ENCODE measurements around the gene IL33. TPM values are rescaled to one million over a fixed set of nuclear protein-coding genes. Genes with fewer than 3 reads are reported as not detected.

Gene IL33
- total and polyA plus RNA-seq, 2 experiments from 2014 or later: 2.9 to 3.8 TPM

DNA sequence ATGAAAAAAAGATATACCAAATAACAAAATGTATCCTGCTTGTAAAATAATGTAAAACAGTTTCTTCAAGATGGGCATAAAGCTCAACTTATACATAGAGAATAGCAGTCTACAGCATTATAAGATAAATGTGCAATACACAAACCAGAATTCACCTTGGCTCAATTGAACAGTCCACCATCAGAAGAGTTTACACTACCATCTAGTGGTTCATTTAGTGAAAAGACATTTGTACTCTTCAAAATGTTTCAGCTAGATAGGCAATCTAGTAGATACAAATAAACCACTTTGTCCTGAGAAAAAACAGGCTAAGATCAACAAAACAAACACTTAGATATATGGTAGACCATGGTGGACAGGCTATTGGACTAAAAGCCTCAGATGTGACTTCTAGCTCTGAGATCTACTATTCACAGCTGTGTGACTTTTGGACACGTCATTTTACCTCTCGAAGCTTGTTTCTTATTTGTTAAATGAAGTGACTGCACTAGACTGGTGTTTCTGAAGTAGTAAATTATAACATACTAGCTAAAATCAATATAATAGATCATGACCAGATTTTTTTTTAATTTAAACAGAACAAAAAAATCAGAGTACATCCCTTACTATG, 90.5 kb downstream of the IL33 start:
- in situ Hi-C loops (cut with MboI): loop anchor here (5.0 to 10.0 kb wide), 2 partner anchors 254 to 411 kb away; partner anchors contain the start of gene MLANA
- no peaks in the 10 kb centered on the region for H3F3A ChIP-seq (ENCODE audit: insufficient read depth)
- DNase-seq: peak; percentile 70
- H3K9ac ChIP-seq: no peak overlapping the region
- H3K4me3 ChIP-seq: no peak overlapping the region
- no peaks in the 10 kb centered on the region for H3K79me2 ChIP-seq (ENCODE audit: insufficient read depth)
- 0 out of 2 replicates have a peak, but pooled peaks cover 6% of the 10 kb centered on the region for H3K4me1 ChIP-seq (ENCODE audit: insufficient read depth)
- no peak overlapping the region for H3K4me2 ChIP-seq (ENCODE audit: unreplicated experiment)
- H2AFZ ChIP-seq: no peak overlapping the region
- no peaks in the 10 kb centered on the region for H4K20me1 ChIP-seq (ENCODE audit: insufficient read depth)
- WGBS, 2 experiments (ENCODE audit: low coverage in 1 of 2, low lambda C conversion rate in 2 of 2, missing lambda C conversion rate in 2 of 2): 96 to 97% methylated on average over 2 of the region's 2 CpGs
- H3K27ac ChIP-seq: no peak overlapping the region
- no peaks in the 10 kb centered on the region for H3K36me3 ChIP-seq (ENCODE audit: low read depth)
- H3K27me3 ChIP-seq (replicated peaks; ENCODE audit: insufficient read depth): no peaks in the 10 kb centered on the region
- no peaks in the 10 kb centered on the region for H3K9me3 ChIP-seq (ENCODE audit: low read depth)
- TF ChIP-seq EZH2 (IDR thresholded peaks at IDR 0.05; ENCODE audit: insufficient read depth, poor library complexity, severe bottlenecking) (no peak), EZH2phosphoT487 (IDR thresholded peaks at IDR 0.05; ENCODE audit: insufficient read depth, low read depth) (no peak)
- H3K9me2 ChIP-seq (ENCODE audit: insufficient read depth): no peaks in the 10 kb centered on the region

Other genes with a start within 250 kb of the IL33 start
- gene RANBP6, start 200.2 kb upstream of the IL33 start, total RNA-seq (2014; rRNA removed; shearing (Covaris generic)): 25.7 and 35.0 TPM in 2 replicates
- 16.3 and 17.8 TPM in 2 replicates for gene RANBP6, start 200.2 kb upstream of the IL33 start, polyA plus RNA-seq (2016; fragmentation: Nextera tagmentation; extraction: Ambion mirVana)
- gene TPD52L3, start 112.6 kb downstream of the IL33 start, total RNA-seq (2014; rRNA removed; shearing (Covaris generic)): not detected in 2 replicates
- gene TPD52L3, start 112.6 kb downstream of the IL33 start, polyA plus RNA-seq (2016; fragmentation: Nextera tagmentation; extraction: Ambion mirVana): not detected in 2 replicates
- 53.1 and 61.1 TPM in 2 replicates for gene UHRF2, start 197.4 kb downstream of the IL33 start, total RNA-seq (2014; rRNA removed; shearing (Covaris generic))
- 21.2 and 25.8 TPM in 2 replicates for gene UHRF2, start 197.4 kb downstream of the IL33 start, polyA plus RNA-seq (2016; fragmentation: Nextera tagmentation; extraction: Ambion mirVana)